Measurements from ENCODE around the gene FBXO36. TPM values are rescaled to one million over a fixed set of nuclear protein-coding genes. Genes with fewer than 3 reads are reported as not detected.

FBXO36 gene
- total RNA-seq, 3 donors from 2014 or later: 2.7 to 6.9 (median 3.3) TPM

GRCh38 chr2:229969921-229970320 lies 47.6 kb downstream of the FBXO36 start:
- Histone ChIP-seq H3K4me3 (no peak overlapping the region), H3K27me3 (no peaks in the 10 kb centered on the region), H3K9me3 (no peaks in the 10 kb centered on the region), H3K27ac (no peak overlapping the region), H3K36me3 (no peaks in the 10 kb centered on the region), H3K4me1 (no peaks in the 10 kb centered on the region)
- intact Hi-C loops (cut with DNase I; ENCODE audit: low total_unique reads): no loop called here
- no peak for DNase-seq (ENCODE audit: low spot score in 2 of 2)
- TF ChIP-seq POLR2A (IDR thresholded peaks at IDR 0.05) (no peak), POLR2AphosphoS5 (IDR thresholded peaks at IDR 0.05) (no peak)
- TF ChIP-seq, protein P1, sequence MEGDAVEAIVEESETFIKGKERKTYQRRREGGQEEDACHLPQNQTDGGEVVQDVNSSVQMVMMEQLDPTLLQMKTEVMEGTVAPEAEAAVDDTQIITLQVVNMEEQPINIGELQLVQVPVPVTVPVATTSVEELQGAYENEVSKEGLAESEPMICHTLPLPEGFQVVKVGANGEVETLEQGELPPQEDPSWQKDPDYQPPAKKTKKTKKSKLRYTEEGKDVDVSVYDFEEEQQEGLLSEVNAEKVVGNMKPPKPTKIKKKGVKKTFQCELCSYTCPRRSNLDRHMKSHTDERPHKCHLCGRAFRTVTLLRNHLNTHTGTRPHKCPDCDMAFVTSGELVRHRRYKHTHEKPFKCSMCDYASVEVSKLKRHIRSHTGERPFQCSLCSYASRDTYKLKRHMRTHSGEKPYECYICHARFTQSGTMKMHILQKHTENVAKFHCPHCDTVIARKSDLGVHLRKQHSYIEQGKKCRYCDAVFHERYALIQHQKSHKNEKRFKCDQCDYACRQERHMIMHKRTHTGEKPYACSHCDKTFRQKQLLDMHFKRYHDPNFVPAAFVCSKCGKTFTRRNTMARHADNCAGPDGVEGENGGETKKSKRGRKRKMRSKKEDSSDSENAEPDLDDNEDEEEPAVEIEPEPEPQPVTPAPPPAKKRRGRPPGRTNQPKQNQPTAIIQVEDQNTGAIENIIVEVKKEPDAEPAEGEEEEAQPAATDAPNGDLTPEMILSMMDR (IDR thresholded peaks at IDR 0.05): no peak

DNA sequence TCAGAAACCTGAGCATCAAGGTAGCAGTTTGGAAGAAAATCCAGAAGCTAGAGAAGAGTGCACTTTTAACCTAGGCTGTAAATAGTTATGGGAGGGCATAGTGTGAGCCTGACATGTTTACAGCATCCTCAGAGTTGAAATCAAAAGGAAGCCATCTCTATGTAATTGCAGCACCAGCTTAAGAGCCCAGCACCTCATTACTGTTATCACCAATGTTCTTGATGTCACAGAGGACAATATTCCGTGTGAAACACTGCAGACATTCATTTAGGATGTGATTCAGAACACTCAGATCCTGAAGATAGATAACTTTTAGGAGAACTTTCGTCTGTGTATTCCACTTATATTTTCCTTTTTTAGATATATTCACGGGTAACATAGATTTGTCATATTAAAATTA lies 48.1 kb downstream of the FBXO36 start:
- no peak for TF ChIP-seq POLR2AphosphoS5 (IDR thresholded peaks at IDR 0.05)
- no peak for TF ChIP-seq POLR2A (IDR thresholded peaks at IDR 0.05)
- TF ChIP-seq, protein P1 (IDR thresholded peaks at IDR 0.05): no peak
- DNase-seq (ENCODE audit: low spot score in 2 of 2): no peak
- Histone ChIP-seq H3K27me3 (no peaks in the 10 kb centered on the region), H3K36me3 (no peaks in the 10 kb centered on the region), H3K27ac (no peak overlapping the region), H3K4me3 (no peak overlapping the region), H3K9me3 (no peaks in the 10 kb centered on the region), H3K4me1 (no peaks in the 10 kb centered on the region)
- intact Hi-C loops (cut with DNase I; ENCODE audit: low total_unique reads): no loop called here

DNA sequence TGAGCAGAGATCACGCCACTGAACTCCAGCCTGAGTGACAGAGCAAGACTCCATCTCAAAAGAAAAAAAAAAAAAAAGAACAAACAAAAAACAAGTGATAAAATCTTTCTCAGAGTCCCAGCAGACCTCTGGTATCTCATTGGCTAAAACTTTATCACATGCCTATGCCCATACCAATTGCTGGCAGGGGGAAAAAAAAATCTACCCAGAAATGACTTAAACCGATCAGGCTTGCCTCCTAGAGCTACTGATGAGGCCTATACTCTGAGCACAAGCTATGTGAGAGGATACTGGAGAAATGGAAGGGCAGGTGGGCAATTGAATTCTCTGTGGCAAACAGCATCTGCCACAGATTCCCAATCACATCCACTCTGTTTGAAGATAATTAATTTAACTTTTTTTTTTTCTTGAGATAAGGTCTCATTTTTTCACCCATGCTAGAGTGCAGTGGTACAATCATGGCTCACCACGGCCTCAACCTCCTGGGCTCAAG lies 49.0 kb downstream of the FBXO36 start:
- no peaks in the 10 kb centered on the region for H3K36me3 ChIP-seq
- H3K27me3 ChIP-seq: no peaks in the 10 kb centered on the region
- DNase-seq (ENCODE audit: low spot score in 2 of 2): no peak
- no peaks in the 10 kb centered on the region for H3K4me1 ChIP-seq
- intact Hi-C loops (cut with DNase I; ENCODE audit: low total_unique reads): no loop called here
- H3K27ac ChIP-seq: no peak overlapping the region
- no peaks in the 10 kb centered on the region for H3K9me3 ChIP-seq
- no peak overlapping the region for H3K4me3 ChIP-seq
- TF ChIP-seq POLR2AphosphoS5 (IDR thresholded peaks at IDR 0.05) (no peak), POLR2A (IDR thresholded peaks at IDR 0.05) (no peak)
- TF ChIP-seq, protein P1 (IDR thresholded peaks at IDR 0.05): no peak

DNA sequence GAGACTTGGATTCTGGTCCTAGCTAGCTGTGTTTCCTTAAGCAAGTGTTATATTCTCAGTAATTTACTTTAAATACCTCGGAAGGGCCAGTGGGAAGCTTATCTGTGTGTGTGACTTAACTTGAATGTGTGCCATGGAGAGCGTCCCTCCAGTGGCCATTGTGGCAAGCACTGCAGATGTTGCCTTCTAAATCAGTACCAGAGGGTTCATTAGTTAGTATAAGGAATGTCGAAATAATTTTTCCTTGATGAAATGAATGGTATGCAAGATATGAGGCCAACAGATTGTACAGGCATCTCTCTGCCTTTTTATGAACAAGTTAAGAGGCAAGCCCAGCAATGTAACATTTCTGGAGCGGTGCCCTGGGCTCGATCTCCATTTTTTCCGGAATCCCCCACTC lies 52.0 kb downstream of the FBXO36 start:
- Histone ChIP-seq H3K9me3 (no peaks in the 10 kb centered on the region), H3K4me3 (no peak overlapping the region), H3K27me3 (no peaks in the 10 kb centered on the region), H3K27ac (no peak overlapping the region), H3K4me1 (no peaks in the 10 kb centered on the region), H3K36me3 (no peaks in the 10 kb centered on the region)
- intact Hi-C loops (cut with DNase I; ENCODE audit: low total_unique reads): no loop called here
- TF ChIP-seq, protein P1 (IDR thresholded peaks at IDR 0.05): no peak
- TF ChIP-seq POLR2AphosphoS5 (IDR thresholded peaks at IDR 0.05) (no peak), POLR2A (IDR thresholded peaks at IDR 0.05) (no peak)
- no peak for DNase-seq (ENCODE audit: low spot score in 2 of 2)

GRCh38 chr2:229980431-229981184 lies 58.3 kb downstream of the FBXO36 start:
- Histone ChIP-seq H3K27me3 (no peaks in the 10 kb centered on the region), H3K4me3 (peak overlapping the region in 1 of 3 donors; percentile 4), H3K9me3 (no peaks in the 10 kb centered on the region), H3K4me1 (no peaks in the 10 kb centered on the region), H3K36me3 (no peaks in the 10 kb centered on the region), H3K27ac (peak overlapping the region; percentile 28 to 60)
- intact Hi-C loops (cut with DNase I; ENCODE audit: low total_unique reads): no loop called here
- peak in 1 of 2 donors; percentile 20 for DNase-seq (ENCODE audit: low spot score in 2 of 2)
- TF ChIP-seq, protein P1 (IDR thresholded peaks at IDR 0.05): no peak
- TF ChIP-seq POLR2AphosphoS5 (IDR thresholded peaks at IDR 0.05) (no peak), POLR2A (IDR thresholded peaks at IDR 0.05) (no peak)
